ENCODE data around the gene MYO18A. TPM values are rescaled to one million over a fixed set of nuclear protein-coding genes. Genes with fewer than 3 reads are reported as not detected.

The MYO18A gene
- total RNA-seq, 4 donors from 2014 or later = 112 to 191 (median 136) TPM

GRCh38 chr17:29037739-29038084, 142.5 kb downstream of the MYO18A start:
- intact Hi-C loops (cut with DNase I; ENCODE audit: low total_unique reads) (no loop called here), in situ Hi-C loops (cut with MboI; ENCODE audit: low pct_ligation_motif_present in 1 of 4, low pct_unique_long_range_greater_than_20kb in 1 of 4, low sequenced_read_pairs in 3 of 4) (no loop called here)
- Histone ChIP-seq H3K4me3 (no peak overlapping the region), H3K27me3 (peaks cover 25% of the 10 kb centered on the region), H3K4me1 (peaks cover 0 to 4% (median 0%) of the 10 kb centered on the region in 4 donors), H3K9me3 (peaks cover 0 to 3% of the 10 kb centered on the region in 2 donors), H3K27ac (no peak overlapping the region), H3K36me3 (no peaks in the 10 kb centered on the region)
- 47 to 80% methylated on average over 3 to 10 of the region's 10 CpGs for WGBS, 2 donors (ENCODE audit: low coverage in 1 of 2)
- DNase-seq = no peak
- TF ChIP-seq POLR2AphosphoS5 (IDR thresholded peaks at IDR 0.05) = no peak
- TF ChIP-seq CTCF (IDR thresholded peaks at IDR 0.05) = no peak
- no peak for TF ChIP-seq POLR2A (IDR thresholded peaks at IDR 0.05)
- no peak for TF ChIP-seq EP300 (IDR thresholded peaks at IDR 0.05; ENCODE audit: low read depth)

- no peak overlapping the region for H3K4me3 ChIP-seq
- peaks cover 0 to 3% of the 10 kb centered on the region in 2 donors for H3K9me3 ChIP-seq
- H3K4me1 ChIP-seq = no peaks in the 10 kb centered on the region
- in situ Hi-C loops (cut with MboI; ENCODE audit: low pct_ligation_motif_present in 1 of 4, low pct_unique_long_range_greater_than_20kb in 1 of 4, low sequenced_read_pairs in 3 of 4) (no loop called here), intact Hi-C loops (cut with DNase I; ENCODE audit: low total_unique reads) (no loop called here)
- DNase-seq = no peak
- TF ChIP-seq EP300 (IDR thresholded peaks at IDR 0.05; ENCODE audit: low read depth) = no peak
- no peak for TF ChIP-seq POLR2AphosphoS5 (IDR thresholded peaks at IDR 0.05)
- TF ChIP-seq POLR2A (IDR thresholded peaks at IDR 0.05) = no peak
- no peak for TF ChIP-seq CTCF (IDR thresholded peaks at IDR 0.05)
- no peaks in the 10 kb centered on the region for H3K36me3 ChIP-seq
- H3K27ac ChIP-seq = no peak overlapping the region
- peaks cover 36% of the 10 kb centered on the region for H3K27me3 ChIP-seq
- 67 to 100% methylated on average over 1 to 5 of the region's 5 CpGs for WGBS, 2 donors (ENCODE audit: low coverage in 1 of 2)
Observed at GRCh38 chr17:29036584-29036983, 143.6 kb downstream of the MYO18A start.

GRCh38 chr17:29034510-29034909, 145.7 kb downstream of the MYO18A start:
- intact Hi-C loops (cut with DNase I; ENCODE audit: low total_unique reads) (no loop called here), in situ Hi-C loops (cut with MboI; ENCODE audit: low pct_ligation_motif_present in 1 of 4, low pct_unique_long_range_greater_than_20kb in 1 of 4, low sequenced_read_pairs in 3 of 4) (no loop called here)
- 62 to 71% methylated on average over 1 of the region's 1 CpG for WGBS, 2 donors (ENCODE audit: low coverage in 1 of 2)
- Histone ChIP-seq H3K36me3 (no peaks in the 10 kb centered on the region), H3K4me3 (no peak overlapping the region), H3K9me3 (peaks cover 0 to 3% of the 10 kb centered on the region in 2 donors), H3K27ac (no peak overlapping the region), H3K27me3 (peaks cover 51% of the 10 kb centered on the region), H3K4me1 (no peaks in the 10 kb centered on the region)
- no peak for DNase-seq
- TF ChIP-seq POLR2AphosphoS5 (IDR thresholded peaks at IDR 0.05) = no peak
- TF ChIP-seq CTCF (IDR thresholded peaks at IDR 0.05) = no peak
- no peak for TF ChIP-seq POLR2A (IDR thresholded peaks at IDR 0.05)
- TF ChIP-seq EP300 (IDR thresholded peaks at IDR 0.05; ENCODE audit: low read depth) = no peak

GRCh38 chr17:29032857-29033197, 147.4 kb downstream of the MYO18A start:
- Histone ChIP-seq H3K27me3 (peaks cover 46% of the 10 kb centered on the region), H3K27ac (no peak overlapping the region), H3K4me1 (no peaks in the 10 kb centered on the region), H3K9me3 (peaks cover 0 to 3% of the 10 kb centered on the region in 2 donors), H3K36me3 (no peaks in the 10 kb centered on the region), H3K4me3 (no peak overlapping the region)
- TF ChIP-seq POLR2AphosphoS5 (IDR thresholded peaks at IDR 0.05) = no peak
- no peak for TF ChIP-seq CTCF (IDR thresholded peaks at IDR 0.05)
- no peak for TF ChIP-seq EP300 (IDR thresholded peaks at IDR 0.05; ENCODE audit: low read depth)
- TF ChIP-seq POLR2A (IDR thresholded peaks at IDR 0.05) = no peak
- DNase-seq = no peak
- WGBS, 2 donors (ENCODE audit: low coverage in 1 of 2) = 34 to 49% methylated on average over 4 to 5 of the region's 6 CpGs
- intact Hi-C loops (cut with DNase I; ENCODE audit: low total_unique reads) (no loop called here), in situ Hi-C loops (cut with MboI; ENCODE audit: low pct_ligation_motif_present in 1 of 4, low pct_unique_long_range_greater_than_20kb in 1 of 4, low sequenced_read_pairs in 3 of 4) (no loop called here)
